Psoas muscle (tissue), 8 donors: Measurements from ENCODE around the gene ALPK1. TPM values are rescaled to one million over a fixed set of nuclear protein-coding genes. Genes with fewer than 3 reads are reported as not detected.

Experiments
- ATAC-seq, 4 donors: fragments of 200-7000 bp; cut with Tn5 transposase; one replicate each; pipeline ENCODE4 v1.9.1; 2020; ENCODE audit warnings: moderate library complexity in 3 of 4, mild to moderate bottlenecking in 2 of 4
- DNase-seq, 2 donors: peaks; one replicate each; pipeline ENCODE4 v3.0.0-alpha.2; 2020
- H3K27ac ChIP-seq: fragments of 200-600 bp; one replicate; pipeline ENCODE4 v1.8.0; 2022
- H3K27me3 ChIP-seq, 3 donors: fragments of 200-600 bp in 1 of 3; one replicate each; pipeline versions ENCODE4 v1.6.1 to v1.8.0; 2013 to 2022; ENCODE audit warnings: low read length in 2 of 3, mild to moderate bottlenecking in 2 of 3, moderate library complexity in 1 of 3; ENCODE audit not compliant: insufficient read depth in 3 of 3
- H3K36me3 ChIP-seq, 2 donors: fragments of 200-600 bp in 1 of 2; one replicate each; pipeline versions ENCODE4 v1.6.1 to v1.8.0; 2013 to 2022; ENCODE audit warnings: low read depth in 1 of 2, mild to moderate bottlenecking in 1 of 2, moderate library complexity in 1 of 2; ENCODE audit not compliant: insufficient read depth in 1 of 2
- H3K4me1 ChIP-seq: fragments of 200-600 bp; one replicate; pipeline ENCODE4 v1.8.0; 2022
- H3K4me3 ChIP-seq: fragments of 200-600 bp; one replicate; pipeline ENCODE4 v1.8.0; 2022; ENCODE audit warnings: mild to moderate bottlenecking
- H3K9me3 ChIP-seq: fragments of 200-600 bp; one replicate; pipeline ENCODE4 v1.8.0; 2022
- WGBS, 3 donors: extraction: QIAGEN DNeasy Blood & Tissue Kit; methylation state at CpG; one replicate each; pipeline versions ENCODE4 v1.1.6 to v1.1.7; 2013; 5-methylcytosine and 5-hydroxymethylcytosine counted together
- intact Hi-C, 2 donors: fragments of 100-400 bp; cut with DNase I; formaldehyde crosslinking; loops; one replicate each; pipeline versions ENCODE4 v1.11.0 to v1.14.2; 2022
- polyA plus RNA-seq, 3 donors: library from polyadenylated mRNA; stranded (reverse); fragments of 200-250 nt; gene quantifications; one replicate each; pipeline ENCODE4 v1.2.3, GENCODE V29; 2013
- total RNA-seq, 4 donors: library from RNA; stranded (reverse); fragmentation: NEBNext Ultra II Directional in 2 of 4; extraction: Animal tissue kit (Norgen Biotek cat#: 25700) in 2 of 4; gene quantifications; one replicate each; pipeline versions ENCODE4 v1.2.1 to v1.2.4, GENCODE V29; 2021 to 2023
- TF ChIP-seq, protein P1 (sequence below): fragments of 200-600 bp; IDR thresholded peaks from one replicate; pipeline ENCODE4 v1.8.0; 2022; ENCODE audit warnings: antibody characterized with exemption
- donor health status: healthy with polysubstance abuse.
- donor health status: DM: no; HTN: no; CAD: no; lungs with moderate emphysema.
- donor health status: Bipolar disorder and iron deficiency.
- donor health status: healthy.
- donor health status: DM: yes; HTN: yes; CAD: no.
- donor health status: DM: no; HTN: no; CAD: no.
- donor health status: DM: no; HTN: no; CAD: no.
- donor health status: DM: yes; HTN: yes; CAD: no.

Gene ALPK1
- total and polyA plus RNA-seq, 7 donors: 0.72 to 11.0 (median 3.1) TPM

DNA sequence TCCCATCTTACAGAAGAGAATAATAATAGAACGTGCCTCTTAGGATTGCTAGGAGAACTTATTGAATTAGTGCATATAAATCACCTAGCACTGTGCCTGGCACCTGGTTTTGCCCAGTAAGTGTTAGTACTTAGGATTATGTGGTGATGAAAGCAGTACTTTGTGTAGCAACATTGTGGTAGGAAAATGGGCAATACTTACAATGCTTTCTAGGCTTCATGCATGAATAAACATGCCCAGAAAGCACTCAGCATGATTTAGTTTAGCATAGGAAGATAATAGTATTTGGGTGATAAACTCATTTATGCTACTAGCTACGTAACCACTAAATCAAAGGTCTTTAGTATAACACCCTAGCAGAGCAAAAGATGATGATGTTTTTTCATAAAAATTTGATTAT lies 113.2 kb downstream of the ALPK1 start:
- ATAC-seq (no peak), DNase-seq (no peak)
- no peaks in the 10 kb centered on the region for H3K4me1 ChIP-seq
- H3K27me3 ChIP-seq: no peaks in the 10 kb centered on the region
- TF ChIP-seq, protein P1, sequence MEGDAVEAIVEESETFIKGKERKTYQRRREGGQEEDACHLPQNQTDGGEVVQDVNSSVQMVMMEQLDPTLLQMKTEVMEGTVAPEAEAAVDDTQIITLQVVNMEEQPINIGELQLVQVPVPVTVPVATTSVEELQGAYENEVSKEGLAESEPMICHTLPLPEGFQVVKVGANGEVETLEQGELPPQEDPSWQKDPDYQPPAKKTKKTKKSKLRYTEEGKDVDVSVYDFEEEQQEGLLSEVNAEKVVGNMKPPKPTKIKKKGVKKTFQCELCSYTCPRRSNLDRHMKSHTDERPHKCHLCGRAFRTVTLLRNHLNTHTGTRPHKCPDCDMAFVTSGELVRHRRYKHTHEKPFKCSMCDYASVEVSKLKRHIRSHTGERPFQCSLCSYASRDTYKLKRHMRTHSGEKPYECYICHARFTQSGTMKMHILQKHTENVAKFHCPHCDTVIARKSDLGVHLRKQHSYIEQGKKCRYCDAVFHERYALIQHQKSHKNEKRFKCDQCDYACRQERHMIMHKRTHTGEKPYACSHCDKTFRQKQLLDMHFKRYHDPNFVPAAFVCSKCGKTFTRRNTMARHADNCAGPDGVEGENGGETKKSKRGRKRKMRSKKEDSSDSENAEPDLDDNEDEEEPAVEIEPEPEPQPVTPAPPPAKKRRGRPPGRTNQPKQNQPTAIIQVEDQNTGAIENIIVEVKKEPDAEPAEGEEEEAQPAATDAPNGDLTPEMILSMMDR: no peak
- 59% methylated on average over 2 of the region's 2 CpGs for WGBS, 3 donors
- no peak overlapping the region for H3K4me3 ChIP-seq
- no peak overlapping the region for H3K27ac ChIP-seq
- H3K9me3 ChIP-seq: no peaks in the 10 kb centered on the region
- intact Hi-C loops: no loop called here
- H3K36me3 ChIP-seq: no peaks in the 10 kb centered on the region

DNA sequence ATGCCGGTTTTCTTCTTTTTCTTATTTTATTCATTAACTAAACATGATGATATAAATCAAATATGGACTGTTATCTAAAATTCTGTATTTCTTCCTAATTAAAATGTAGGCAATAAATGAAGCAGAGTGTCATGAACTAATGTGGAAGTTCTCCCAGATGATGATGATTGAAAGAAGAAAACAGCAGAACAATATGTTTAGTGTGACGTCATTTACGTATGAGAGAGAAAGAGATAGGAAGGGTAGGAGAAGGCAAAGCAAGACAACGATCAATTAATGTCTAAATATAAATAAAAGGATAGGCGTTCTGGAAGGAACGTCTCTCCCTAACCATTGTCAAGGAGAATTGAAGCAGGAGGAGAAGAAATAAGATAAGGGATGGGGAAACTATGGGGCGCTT lies 113.6 kb downstream of the ALPK1 start:
- Histone ChIP-seq H3K4me1 (no peaks in the 10 kb centered on the region), H3K36me3 (no peaks in the 10 kb centered on the region), H3K9me3 (no peaks in the 10 kb centered on the region), H3K4me3 (no peak overlapping the region), H3K27ac (no peak overlapping the region), H3K27me3 (no peaks in the 10 kb centered on the region)
- intact Hi-C loops: no loop called here
- ATAC-seq (no peak), DNase-seq (no peak)
- TF ChIP-seq, protein P1: no peak
- WGBS, 3 donors: 93 to 95% (median 93%) methylated on average over 7 of the region's 7 CpGs

DNA sequence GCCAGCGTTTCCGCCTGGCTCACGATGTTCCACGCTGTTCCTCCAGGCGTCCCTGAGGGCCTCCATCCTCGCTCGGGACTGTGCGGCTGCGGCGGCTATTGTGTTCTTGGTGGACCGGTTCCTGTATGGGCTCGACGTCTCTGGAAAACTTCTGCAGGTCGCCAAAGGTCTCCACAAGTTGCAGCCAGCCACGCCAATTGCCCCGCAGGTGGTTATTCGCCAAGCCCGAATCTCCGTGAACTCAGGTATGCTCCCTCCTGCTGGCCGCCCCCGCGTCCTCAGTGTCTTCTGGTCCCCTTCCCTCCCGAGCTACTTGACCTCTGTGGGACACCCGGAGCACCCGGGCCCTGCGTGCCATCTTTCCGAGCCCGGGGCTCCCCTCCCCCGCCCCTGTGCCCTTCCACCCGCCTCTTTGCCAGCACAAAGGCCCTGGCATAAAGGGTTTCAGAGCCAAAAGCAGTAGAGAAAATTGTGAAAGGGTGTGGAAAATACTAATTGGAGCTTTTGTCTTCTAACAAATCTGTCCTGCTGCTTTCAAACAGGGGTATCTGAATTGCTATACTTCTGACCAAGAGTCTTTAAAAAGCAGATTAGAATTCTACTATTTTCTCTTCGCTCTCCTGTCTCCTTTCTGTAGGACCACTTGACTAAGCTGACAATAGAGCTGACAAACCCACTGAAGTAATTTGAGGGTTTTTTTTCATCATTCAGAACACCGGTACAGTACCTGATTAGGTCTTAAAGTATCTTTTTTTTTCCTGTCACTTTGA lies 114.8 kb downstream of the ALPK1 start:
- Histone ChIP-seq H3K36me3 (no peaks in the 10 kb centered on the region), H3K27me3 (no peaks in the 10 kb centered on the region), H3K4me3 (no peak overlapping the region), H3K4me1 (no peaks in the 10 kb centered on the region), H3K9me3 (no peaks in the 10 kb centered on the region), H3K27ac (no peak overlapping the region)
- DNase-seq (no peak), ATAC-seq (no peak)
- TF ChIP-seq, protein P1: no peak
- intact Hi-C loops: no loop called here
- WGBS, 3 donors: 77 to 79% (median 78%) methylated on average over 32 of the region's 32 CpGs

DNA sequence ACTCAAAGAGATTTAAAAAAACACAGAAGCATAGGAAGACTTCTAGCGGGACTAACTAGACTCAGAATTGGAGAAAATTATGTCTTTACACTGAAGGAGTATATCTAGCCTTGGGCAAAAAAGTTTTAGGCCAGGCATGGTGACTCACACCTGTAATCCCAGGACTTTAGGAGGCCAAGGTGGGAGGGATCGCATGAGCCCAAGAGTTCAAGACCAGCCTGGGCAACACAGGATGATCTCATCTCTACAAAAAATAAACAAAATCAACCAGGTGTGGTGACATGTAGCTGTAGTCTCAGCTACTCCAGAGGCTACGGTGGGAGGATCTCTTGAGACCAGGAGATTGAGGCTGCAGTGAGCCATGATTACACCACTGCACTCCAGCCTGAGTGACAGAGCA lies 119.3 kb downstream of the ALPK1 start:
- H3K4me1 ChIP-seq: no peaks in the 10 kb centered on the region
- TF ChIP-seq, protein P1: no peak
- no peaks in the 10 kb centered on the region for H3K9me3 ChIP-seq
- no peak for DNase-seq
- H3K4me3 ChIP-seq: no peak overlapping the region
- H3K36me3 ChIP-seq: no peaks in the 10 kb centered on the region
- no peaks in the 10 kb centered on the region for H3K27me3 ChIP-seq
- ATAC-seq: no peak
- no peak overlapping the region for H3K27ac ChIP-seq
- 86 to 93% (median 88%) methylated on average over 3 of the region's 3 CpGs for WGBS, 3 donors
- intact Hi-C loops: no loop called here

DNA sequence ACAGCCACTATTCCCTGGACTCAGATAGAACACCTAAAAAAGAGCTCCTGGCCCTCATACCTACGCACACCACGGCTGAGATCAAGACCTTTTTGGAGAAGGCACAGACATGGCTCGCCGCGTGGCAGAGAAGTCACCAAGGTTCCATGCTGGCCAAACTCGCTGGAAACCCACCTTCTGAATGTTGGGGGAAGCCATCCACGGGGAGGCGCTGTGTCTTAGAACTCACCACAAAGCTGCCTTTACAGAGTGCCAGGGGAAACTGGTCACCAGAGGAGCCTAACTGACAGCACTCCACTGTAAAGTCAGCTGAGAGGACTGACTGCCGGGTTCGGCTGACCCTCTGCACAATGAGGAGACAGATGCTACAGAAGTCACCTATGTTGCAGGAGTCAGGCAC lies 120.9 kb downstream of the ALPK1 start:
- H3K36me3 ChIP-seq: no peaks in the 10 kb centered on the region
- intact Hi-C loops: no loop called here
- WGBS, 3 donors: 62 to 71% (median 69%) methylated on average over 10 of the region's 10 CpGs
- ATAC-seq (no peak), DNase-seq (no peak)
- no peaks in the 10 kb centered on the region for H3K27me3 ChIP-seq
- TF ChIP-seq, protein P1: no peak
- H3K27ac ChIP-seq: no peak overlapping the region
- no peaks in the 10 kb centered on the region for H3K4me1 ChIP-seq
- H3K4me3 ChIP-seq: no peak overlapping the region
- H3K9me3 ChIP-seq: no peaks in the 10 kb centered on the region
